ENCODE data around the gene GALNT2.

- TF ChIP-seq CTCF (IDR thresholded peaks at IDR 0.05) (no peak), POLR2AphosphoS5 (IDR thresholded peaks at IDR 0.05; ENCODE audit: low read depth, low read length) (no peak), EZH2phosphoT487 (IDR thresholded peaks at IDR 0.05; ENCODE audit: borderline replicate concordance, low read depth) (no peak), PBX3 (IDR thresholded peaks at IDR 0.05) (no peak), FOXM1 (IDR thresholded peaks at IDR 0.05; ENCODE audit: low read depth) (no peak), USF2 (IDR thresholded peaks at IDR 0.05; ENCODE audit: borderline replicate concordance, low read depth, low read length) (no peak), SIN3A (IDR thresholded peaks at IDR 0.05; ENCODE audit: borderline replicate concordance, low read depth, low read length) (no peak), MXI1 (IDR thresholded peaks at IDR 0.05; ENCODE audit: low read depth, low read length) (no peak), EP300 (IDR thresholded peaks at IDR 0.05; ENCODE audit: borderline replicate concordance in 1 of 2, low read depth in 1 of 2, low read length in 1 of 2) (no peak), REST (IDR thresholded peaks at IDR 0.05; ENCODE audit: low read depth, low read length) (no peak), GATA2 (CRISPR knock-in tag; IDR thresholded peaks at IDR 0.05) (no peak), MEF2A (IDR thresholded peaks at IDR 0.05; ENCODE audit: borderline replicate concordance, low read depth) (no peak), MAX (IDR thresholded peaks at IDR 0.05; ENCODE audit: low read depth) (no peak)
Measured at GRCh38 chr1:230065571-230065970, 1.5 kb upstream of the GALNT2 start.
